H9 (cell line): ENCODE results near the gene LRRC30. TPM values are rescaled to one million over a fixed set of nuclear protein-coding genes. Genes with fewer than 3 reads are reported as not detected.

Experiments
- DNase-seq: peaks from one replicate; pipeline ENCODE4 v3.0.0-alpha.2; 2017
- H2AFZ ChIP-seq: one replicate; pipeline ENCODE4 v1.6.1; 2013; ENCODE audit warnings: mild to moderate bottlenecking, low read length, control low read depth, moderate library complexity
- H2AK5ac ChIP-seq: 2 replicates; pipeline ENCODE4 v1.6.1; 2013; ENCODE audit warnings: low read length, control low read depth, mixed read lengths; ENCODE audit not compliant: insufficient read length
- H2BK120ac ChIP-seq: one replicate; pipeline ENCODE4 v1.6.1; 2013; ENCODE audit warnings: low read depth, mild to moderate bottlenecking, low read length, control low read depth, inconsistent platforms; ENCODE audit not compliant: poor library complexity, severe bottlenecking
- H2BK12ac ChIP-seq: 2 replicates; pipeline ENCODE4 v1.6.1; 2013; ENCODE audit warnings: low read length, control low read depth, mixed read lengths, low read depth; ENCODE audit not compliant: insufficient read length
- H2BK15ac ChIP-seq: 2 replicates; pipeline ENCODE4 v1.6.1; 2013; ENCODE audit warnings: low read depth, low read length, control low read depth
- H2BK20ac ChIP-seq: one replicate; pipeline ENCODE4 v1.6.1; 2013; ENCODE audit warnings: low read depth, mild to moderate bottlenecking, low read length, control low read depth, inconsistent platforms; ENCODE audit not compliant: poor library complexity, severe bottlenecking
- H2BK5ac ChIP-seq: 2 replicates; pipeline ENCODE4 v1.6.1; 2013; ENCODE audit warnings: low read length, control low read depth, mixed read lengths; ENCODE audit not compliant: insufficient read length
- H3K14ac ChIP-seq: 2 replicates; pipeline ENCODE4 v1.6.1; 2013; ENCODE audit warnings: low read length, control low read depth; ENCODE audit not compliant: insufficient read depth
- H3K18ac ChIP-seq: 2 replicates; pipeline ENCODE4 v1.6.1; 2013; ENCODE audit warnings: low read depth, mild to moderate bottlenecking, mixed read lengths, low read length, control low read depth; ENCODE audit not compliant: insufficient read length
- H3K23ac ChIP-seq: 2 replicates; pipeline ENCODE4 v1.6.1; 2013; ENCODE audit warnings: low read length, control low read depth, mixed read lengths, low read depth; ENCODE audit not compliant: insufficient read length
- H3K23me2 ChIP-seq: 2 replicates; pipeline ENCODE4 v1.6.1; 2013; ENCODE audit warnings: low read depth, mild to moderate bottlenecking, mixed read lengths, low read length, control low read depth; ENCODE audit not compliant: insufficient read length, poor library complexity, severe bottlenecking
- H3K27ac ChIP-seq: 2 replicates; pipeline ENCODE4 v1.5.1; 2013; ENCODE audit warnings: low read length, control low read depth, mixed read lengths, low read depth; ENCODE audit not compliant: insufficient read length
- H3K27me3 ChIP-seq: 2 replicates; pipeline ENCODE4 v1.6.1; 2013; ENCODE audit warnings: low read length, control low read depth, inconsistent platforms; ENCODE audit not compliant: insufficient read depth
- H3K4ac ChIP-seq: 2 replicates; pipeline ENCODE4 v1.6.1; 2013; ENCODE audit warnings: low read depth, mild to moderate bottlenecking, control low read depth, inconsistent platforms, low read length, moderate library complexity
- H3K4me1 ChIP-seq: 2 replicates; pipeline ENCODE4 v1.6.1; 2013; ENCODE audit warnings: low read length, control low read depth, inconsistent platforms; ENCODE audit not compliant: insufficient read depth
- H3K4me2 ChIP-seq: 2 replicates; pipeline ENCODE4 v1.6.1; 2013; ENCODE audit warnings: low read length, control low read depth, mixed read lengths; ENCODE audit not compliant: insufficient read length, insufficient read depth
- H3K56ac ChIP-seq: 2 replicates; pipeline ENCODE4 v1.6.1; 2013; ENCODE audit warnings: low read depth, mild to moderate bottlenecking, mixed read lengths, low read length, control low read depth; ENCODE audit not compliant: insufficient read length
- H3K79me1 ChIP-seq: 2 replicates; pipeline ENCODE4 v1.6.1; 2013; ENCODE audit warnings: low read depth, mild to moderate bottlenecking, moderate library complexity, low read length, control low read depth, inconsistent platforms; ENCODE audit not compliant: insufficient read depth, poor library complexity, severe bottlenecking
- H3K79me2 ChIP-seq: 2 replicates; pipeline ENCODE4 v1.6.1; 2013; ENCODE audit warnings: low read length, control low read depth, inconsistent platforms; ENCODE audit not compliant: insufficient read depth
- H3K9ac ChIP-seq: 2 replicates; pipeline ENCODE4 v1.6.1; 2013; ENCODE audit warnings: low read length, control low read depth, mixed read lengths; ENCODE audit not compliant: insufficient read length; ENCODE audit errors: extremely low read depth
- H3K9me3 ChIP-seq: one replicate; pipeline ENCODE4 v1.6.1; 2013; ENCODE audit warnings: low read depth, low read length, inconsistent platforms; ENCODE audit not compliant: control insufficient read depth
- H3T11ph ChIP-seq: one replicate; pipeline ENCODE4 v1.6.1; 2013; ENCODE audit warnings: mild to moderate bottlenecking, low read length, control low read depth, inconsistent platforms
- H4K20me1 ChIP-seq: one replicate; pipeline ENCODE4 v1.6.1; 2013; ENCODE audit not compliant: control insufficient read depth, insufficient read length, insufficient read depth
- H4K5ac ChIP-seq: 2 replicates; pipeline ENCODE4 v1.6.1; 2013; ENCODE audit warnings: low read depth, mild to moderate bottlenecking, mixed read lengths, low read length, control low read depth; ENCODE audit not compliant: insufficient read length
- H4K8ac ChIP-seq: replicated peaks from 2 replicates; pipeline ENCODE4 v1.6.1; 2013; ENCODE audit warnings: low read length, control low read depth, mixed read lengths, low read depth; ENCODE audit not compliant: insufficient read length
- H4K91ac ChIP-seq: 2 replicates; pipeline ENCODE4 v1.6.1; 2013; ENCODE audit warnings: low read depth, mild to moderate bottlenecking, moderate library complexity, mixed read lengths, low read length, control low read depth; ENCODE audit not compliant: insufficient read length
- H3K27ac Mint-ChIP-seq, 3 experiments: 2 replicates in 2 of 3; 3 replicates in 1 of 3; pipeline ENCODE4 v1.8.0; 2020 to 2021; ENCODE audit warnings: mixed read lengths in 3 of 3, mild to moderate bottlenecking in 1 of 3, moderate library complexity in 1 of 3
- H3K27me3 Mint-ChIP-seq: 2 replicates; pipeline ENCODE4 v1.8.0; 2021; ENCODE audit warnings: low read depth, mild to moderate bottlenecking, moderate library complexity, mixed read lengths
- H3K36me3 Mint-ChIP-seq, 3 experiments: 2 replicates in 2 of 3; 3 replicates in 1 of 3; pipeline ENCODE4 v1.8.0; 2020 to 2021; ENCODE audit warnings: low read depth in 3 of 3, mixed read lengths in 3 of 3; ENCODE audit not compliant: insufficient read depth in 1 of 3
- H3K4me1 Mint-ChIP-seq, 2 experiments: 2 replicates each; pipeline ENCODE4 v1.8.0; 2020; ENCODE audit warnings: mixed read lengths in 2 of 2
- H3K4me3 Mint-ChIP-seq, 2 experiments: 2 replicates in 1 of 2; 3 replicates in 1 of 2; pipeline ENCODE4 v1.8.0; 2020 to 2021; ENCODE audit warnings: mild to moderate bottlenecking in 2 of 2, mixed read lengths in 2 of 2, moderate library complexity in 1 of 2
- H3K9me3 Mint-ChIP-seq, 2 experiments: 2 replicates in 1 of 2; 3 replicates in 1 of 2; pipeline ENCODE4 v1.8.0; 2020; ENCODE audit warnings: mild to moderate bottlenecking in 2 of 2, mixed read lengths in 2 of 2, moderate library complexity in 1 of 2
- WGBS: extraction: QIAGEN DNeasy Blood & Tissue Kit; methylation state at CpG from one replicate; pipeline ENCODE4 v1.1.7; 2013; ENCODE audit warnings: missing lambda C conversion rate, low lambda C conversion rate, mixed read lengths; ENCODE audit not compliant: insufficient read length; ENCODE audit errors: extremely low coverage; 5-methylcytosine and 5-hydroxymethylcytosine counted together
- total RNA-seq: library from RNA; stranded (reverse); gene quantifications from 2 replicates; pipeline ENCODE4 v1.2.1, GENCODE V29; 2021
- TF ChIP-seq, protein P1 (sequence below): fragments of 200-600 bp; sonication (generic); conservative IDR thresholded peaks from 3 replicates; pipeline ENCODE4 v1.8.0; 2021; ENCODE audit warnings: antibody characterized with exemption, mild to moderate bottlenecking

LRRC30 gene
- total RNA-seq, 1 experiment from 2014 or later: not detected

DNA sequence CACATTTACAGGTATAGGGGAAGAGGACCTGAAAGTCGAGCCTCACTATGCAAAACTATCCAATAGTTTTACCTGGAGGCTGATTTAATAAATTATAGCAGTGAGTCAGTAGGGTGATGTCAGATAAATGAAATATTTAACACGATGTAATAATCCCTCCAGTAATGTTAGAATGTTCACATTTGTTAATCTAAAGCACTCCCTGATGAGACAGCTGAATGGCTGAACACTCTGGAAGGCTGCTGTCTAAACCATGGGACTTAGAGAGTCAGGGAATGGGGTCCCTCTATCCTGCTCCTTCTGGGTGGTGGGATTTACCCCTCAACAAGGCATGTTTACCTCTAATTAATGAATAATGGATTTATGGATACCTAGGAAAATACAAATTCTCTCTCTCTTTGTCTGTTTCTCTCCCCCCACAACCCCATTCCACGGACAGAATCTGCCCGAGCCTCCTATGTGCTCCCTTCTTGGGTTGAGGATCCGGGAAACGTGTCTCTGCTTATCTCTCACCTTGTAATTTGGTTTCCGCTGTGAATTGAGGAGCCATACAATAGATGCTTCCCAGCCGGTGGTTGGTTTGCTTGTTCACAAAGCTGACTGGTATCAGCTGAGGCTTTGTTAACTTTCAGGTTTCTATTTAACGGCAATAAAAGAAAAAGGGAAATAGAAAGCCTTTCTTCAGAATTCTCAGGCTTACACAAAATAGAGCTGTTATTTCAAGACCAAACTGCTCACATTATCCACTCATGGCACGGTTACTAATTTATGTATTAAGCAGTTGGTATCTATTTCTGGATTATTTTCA, 25.9 kb downstream of the LRRC30 start:
- no peak overlapping the region for H2BK5ac ChIP-seq
- H2AK5ac ChIP-seq: no peak overlapping the region
- H3K23me2 ChIP-seq: no peaks in the 10 kb centered on the region
- H3K4me2 ChIP-seq: no peak overlapping the region
- no peaks in the 10 kb centered on the region; the same call in 1 of the 2 replicates for H3K27me3 Mint-ChIP-seq
- H3K79me1 ChIP-seq: no peaks in the 10 kb centered on the region
- no CpG with 5 or more reads among the region's 10 CpGs for WGBS
- no peak overlapping the region for H3K18ac ChIP-seq
- no peak overlapping the region for H2AFZ ChIP-seq
- no peak overlapping the region for H2BK20ac ChIP-seq
- no peak overlapping the region for H3K9ac ChIP-seq
- TF ChIP-seq, protein P1, sequence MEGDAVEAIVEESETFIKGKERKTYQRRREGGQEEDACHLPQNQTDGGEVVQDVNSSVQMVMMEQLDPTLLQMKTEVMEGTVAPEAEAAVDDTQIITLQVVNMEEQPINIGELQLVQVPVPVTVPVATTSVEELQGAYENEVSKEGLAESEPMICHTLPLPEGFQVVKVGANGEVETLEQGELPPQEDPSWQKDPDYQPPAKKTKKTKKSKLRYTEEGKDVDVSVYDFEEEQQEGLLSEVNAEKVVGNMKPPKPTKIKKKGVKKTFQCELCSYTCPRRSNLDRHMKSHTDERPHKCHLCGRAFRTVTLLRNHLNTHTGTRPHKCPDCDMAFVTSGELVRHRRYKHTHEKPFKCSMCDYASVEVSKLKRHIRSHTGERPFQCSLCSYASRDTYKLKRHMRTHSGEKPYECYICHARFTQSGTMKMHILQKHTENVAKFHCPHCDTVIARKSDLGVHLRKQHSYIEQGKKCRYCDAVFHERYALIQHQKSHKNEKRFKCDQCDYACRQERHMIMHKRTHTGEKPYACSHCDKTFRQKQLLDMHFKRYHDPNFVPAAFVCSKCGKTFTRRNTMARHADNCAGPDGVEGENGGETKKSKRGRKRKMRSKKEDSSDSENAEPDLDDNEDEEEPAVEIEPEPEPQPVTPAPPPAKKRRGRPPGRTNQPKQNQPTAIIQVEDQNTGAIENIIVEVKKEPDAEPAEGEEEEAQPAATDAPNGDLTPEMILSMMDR: no peak
- H3K9me3 Mint-ChIP-seq: peaks cover under 1 to 2% of the 10 kb centered on the region in 2 experiments; a peak in 4 of 5 replicates
- no peak overlapping the region for H3K23ac ChIP-seq
- H3K4ac ChIP-seq: no peak overlapping the region
- H4K8ac ChIP-seq: no peak overlapping the region
- H4K91ac ChIP-seq: no peak overlapping the region
- no peak for DNase-seq
- no peaks in the 10 kb centered on the region for H3K79me2 ChIP-seq
- no peak overlapping the region for H3K27ac Mint-ChIP-seq
- peaks cover 14 to 24% of the 10 kb centered on the region in 2 experiments for H3K4me1 Mint-ChIP-seq
- no peak overlapping the region for H2BK12ac ChIP-seq
- no peaks in the 10 kb centered on the region for H3K27me3 ChIP-seq
- no peaks in the 10 kb centered on the region for H4K20me1 ChIP-seq
- H2BK120ac ChIP-seq: no peak overlapping the region
- no peak overlapping the region for H3K27ac ChIP-seq
- peaks cover 0 to 4% (median 0%) of the 10 kb centered on the region in 3 experiments; a peak in 2 of 7 replicates for H3K36me3 Mint-ChIP-seq
- H3K4me3 Mint-ChIP-seq: no peak overlapping the region
- H4K5ac ChIP-seq: no peak overlapping the region
- H3K56ac ChIP-seq: no peak overlapping the region
- no peak overlapping the region for H3T11ph ChIP-seq
- no peak overlapping the region for H3K14ac ChIP-seq
- H2BK15ac ChIP-seq: no peak overlapping the region
- H3K4me1 ChIP-seq: no peaks in the 10 kb centered on the region
- H3K9me3 ChIP-seq: no peaks in the 10 kb centered on the region
